Ovary (tissue), 9 donors: ENCODE results near the gene EDIL3. TPM values are rescaled to one million over a fixed set of nuclear protein-coding genes. Genes with fewer than 3 reads are reported as not detected.

Experiments
- DNase-seq, 5 donors: peaks; one replicate each; pipeline ENCODE4 v3.0.0-alpha.2; 2019 to 2020
- H3K27ac ChIP-seq, 2 donors: fragments of 200-600 bp; one replicate each; pipeline versions ENCODE4 v1.5.1 to v1.8.0; 2019 to 2022
- H3K27me3 ChIP-seq: fragments of 200-600 bp; one replicate; pipeline ENCODE4 v1.8.0; 2022
- H3K36me3 ChIP-seq: fragments of 200-600 bp; sonication (generic); one replicate; pipeline ENCODE4 v1.5.1; 2019
- H3K4me1 ChIP-seq: one replicate; pipeline ENCODE4 v1.8.1; 2013; ENCODE audit warnings: mild to moderate bottlenecking, moderate library complexity; ENCODE audit not compliant: insufficient read depth
- H3K4me3 ChIP-seq: fragments of 200-600 bp; sonication (generic); one replicate; pipeline ENCODE4 v1.5.1; 2017
- H3K9me3 ChIP-seq, 2 donors: fragments of 200-600 bp in 1 of 2; sonication (generic) in 1 of 2; one replicate each; pipeline versions ENCODE4 v1.5.1 to v1.8.1; 2013 to 2019; ENCODE audit warnings: mild to moderate bottlenecking in 1 of 2, moderate library complexity in 1 of 2
- EP300 ChIP-seq: sonication (generic); formaldehyde crosslinking; IDR thresholded peaks from one replicate; pipeline ENCODE4 v1.6.1; 2017; ENCODE audit warnings: antibody characterized with exemption
- POLR2A ChIP-seq: fragments of 450-650 bp; IDR thresholded peaks from one replicate; pipeline ENCODE4 v1.6.1; 2017; ENCODE audit warnings: antibody characterized with exemption, mild to moderate bottlenecking, moderate library complexity
- WGBS, 3 donors: extraction: QIAGEN DNeasy Blood & Tissue Kit in 1 of 3; methylation state at CpG; one replicate each; pipeline versions ENCODE4 v1.1.5 to v1.1.7; 2013 to 2017; 5-methylcytosine and 5-hydroxymethylcytosine counted together
- intact Hi-C, 4 donors: fragments of 100-400 bp; cut with DNase I; formaldehyde crosslinking; loops; one replicate each; pipeline versions ENCODE4 v1.11.0 to v1.15.1; 2022 to 2023
- polyA plus RNA-seq, 2 donors: library from polyadenylated mRNA; stranded (reverse); fragments of 200-250 nt in 1 of 2; fragments of 350-450 nt in 1 of 2; fragmentation: Illumina TruSeq in 1 of 2; extraction: RNeasy Lipid Tissue Mini Kit (QIAGEN cat#74804) in 1 of 2; gene quantifications; one replicate each; pipeline ENCODE4 v1.2.3, GENCODE V29; 2013 to 2014
- total RNA-seq, 7 donors: library from RNA; depleted of rRNA in 2 of 7; stranded (reverse); fragments of >200 nt in 2 of 7; fragmentation: NEBNext Ultra II Directional in 3 of 7; extraction: Animal tissue kit (Norgen Biotek cat#: 25700) in 3 of 7; gene quantifications; one replicate each; pipeline versions ENCODE4 v1.1.0 to v1.2.4, GENCODE V29; 2016 to 2023
- TF ChIP-seq, protein P1 (sequence below), 3 donors: fragments of 450-650 bp in 2 of 3; fragments of 200-600 bp in 1 of 3; IDR thresholded peaks; one replicate each; pipeline versions ENCODE4 v1.5.1 to v1.8.0; 2016 to 2022; ENCODE audit warnings: antibody characterized with exemption in 3 of 3, mild to moderate bottlenecking in 1 of 3
- donor health status: DM: no; HTN: no; CAD: no; lungs with moderate emphysema.
- donor health status: DM: no; HTN: no; CAD: no.
- donor health status: Bipolar disorder and iron deficiency.
- donor health status: DM: yes; HTN: yes; CAD: no.
- donor health status: DM: no; HTN: no; CAD: no.
- donor health status: DM: yes; HTN: yes; CAD: no.

The EDIL3 gene
- total and polyA plus RNA-seq, 9 donors: 5.9 to 41.5 (median 9.7) TPM

DNA sequence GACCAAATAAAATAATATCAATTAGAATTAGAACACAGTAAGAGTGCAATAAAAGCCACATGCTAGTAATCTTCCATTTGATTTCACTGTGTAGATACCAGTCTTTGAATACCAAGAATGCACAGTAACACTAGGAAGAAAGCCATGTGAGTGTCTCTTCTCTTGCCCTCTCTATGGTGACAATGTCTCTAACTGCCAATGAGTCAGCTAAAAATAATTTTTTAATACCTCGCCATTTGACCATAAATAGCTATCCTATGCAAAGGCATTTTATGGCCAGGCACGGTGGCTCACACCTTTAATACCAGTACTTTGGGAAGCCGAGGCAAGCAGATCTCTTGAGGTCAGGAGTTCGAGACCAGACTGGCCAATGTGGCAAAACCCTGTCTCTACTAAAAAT, 30.6 kb downstream of the EDIL3 start:
- Histone ChIP-seq H3K27me3 (no peaks in the 10 kb centered on the region), H3K36me3 (no peaks in the 10 kb centered on the region)

DNA sequence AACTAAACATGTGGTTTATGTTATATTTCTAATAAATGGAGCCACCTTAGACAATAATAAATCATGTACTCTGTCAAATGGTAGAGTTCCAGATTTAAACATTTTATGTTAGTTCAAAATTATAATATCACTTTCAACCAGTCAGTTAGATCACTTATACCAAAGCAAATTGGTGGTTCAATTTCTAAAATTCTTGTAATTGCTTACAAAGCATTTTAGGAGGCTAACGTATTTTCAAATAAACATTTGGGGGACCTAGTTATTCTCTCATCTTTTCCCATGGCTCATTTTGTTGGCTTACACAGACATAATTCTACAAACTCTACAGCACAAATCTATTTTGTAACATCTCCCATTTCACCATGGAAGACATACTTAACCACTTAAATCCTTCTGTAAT, 39.9 kb downstream of the EDIL3 start:
- Histone ChIP-seq H3K27me3 (no peaks in the 10 kb centered on the region), H3K9me3 (no peaks in the 10 kb centered on the region), H3K4me1 (no peaks in the 10 kb centered on the region), H3K4me3 (no peak overlapping the region), H3K27ac (no peak overlapping the region), H3K36me3 (no peaks in the 10 kb centered on the region)
- TF ChIP-seq POLR2A (no peak), EP300 (no peak)
- TF ChIP-seq, protein P1, sequence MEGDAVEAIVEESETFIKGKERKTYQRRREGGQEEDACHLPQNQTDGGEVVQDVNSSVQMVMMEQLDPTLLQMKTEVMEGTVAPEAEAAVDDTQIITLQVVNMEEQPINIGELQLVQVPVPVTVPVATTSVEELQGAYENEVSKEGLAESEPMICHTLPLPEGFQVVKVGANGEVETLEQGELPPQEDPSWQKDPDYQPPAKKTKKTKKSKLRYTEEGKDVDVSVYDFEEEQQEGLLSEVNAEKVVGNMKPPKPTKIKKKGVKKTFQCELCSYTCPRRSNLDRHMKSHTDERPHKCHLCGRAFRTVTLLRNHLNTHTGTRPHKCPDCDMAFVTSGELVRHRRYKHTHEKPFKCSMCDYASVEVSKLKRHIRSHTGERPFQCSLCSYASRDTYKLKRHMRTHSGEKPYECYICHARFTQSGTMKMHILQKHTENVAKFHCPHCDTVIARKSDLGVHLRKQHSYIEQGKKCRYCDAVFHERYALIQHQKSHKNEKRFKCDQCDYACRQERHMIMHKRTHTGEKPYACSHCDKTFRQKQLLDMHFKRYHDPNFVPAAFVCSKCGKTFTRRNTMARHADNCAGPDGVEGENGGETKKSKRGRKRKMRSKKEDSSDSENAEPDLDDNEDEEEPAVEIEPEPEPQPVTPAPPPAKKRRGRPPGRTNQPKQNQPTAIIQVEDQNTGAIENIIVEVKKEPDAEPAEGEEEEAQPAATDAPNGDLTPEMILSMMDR (IDR thresholded peaks at IDR 0.05): no peak
- intact Hi-C loops: no loop called here
- WGBS, 3 donors: 70 to 91% (median 84%) methylated on average over 1 of the region's 1 CpG
- no peak for DNase-seq

More for the DNA sequence above, 30.6 kb downstream of the EDIL3 start:
- WGBS, 3 donors: 71 to 96% (median 73%) methylated on average over 4 of the region's 4 CpGs
- Histone ChIP-seq H3K4me3 (no peak overlapping the region), H3K9me3 (no peaks in the 10 kb centered on the region), H3K4me1 (no peaks in the 10 kb centered on the region), H3K27ac (no peak overlapping the region)
- TF ChIP-seq POLR2A (no peak), EP300 (no peak)
- TF ChIP-seq, protein P1 (IDR thresholded peaks at IDR 0.05): no peak
- DNase-seq: no peak
- intact Hi-C loops: no loop called here

DNA sequence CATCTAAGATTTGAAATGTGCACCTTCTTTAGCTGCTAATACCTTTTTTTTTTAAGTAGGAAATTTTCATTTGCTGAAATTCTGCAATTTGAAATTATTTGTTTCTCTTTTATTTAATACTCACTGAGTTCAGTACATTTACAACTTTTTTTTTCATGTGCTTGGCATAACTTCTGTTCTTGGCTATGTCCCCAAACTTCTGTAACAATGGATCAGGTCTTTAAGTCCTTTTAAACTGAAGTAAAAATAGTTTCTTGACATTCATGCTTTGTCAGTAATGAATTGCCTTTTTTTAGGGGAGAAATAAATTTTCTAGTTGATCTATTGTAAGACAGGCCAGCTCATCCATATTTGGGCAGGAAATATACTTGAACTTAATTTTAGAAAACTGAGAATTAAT, 41.5 kb downstream of the EDIL3 start:
- intact Hi-C loops: no loop called here
- Histone ChIP-seq H3K27me3 (no peaks in the 10 kb centered on the region), H3K9me3 (no peaks in the 10 kb centered on the region), H3K27ac (no peak overlapping the region), H3K36me3 (no peaks in the 10 kb centered on the region), H3K4me1 (no peaks in the 10 kb centered on the region), H3K4me3 (no peak overlapping the region)
- TF ChIP-seq EP300: no peak
- no peak for DNase-seq

DNA sequence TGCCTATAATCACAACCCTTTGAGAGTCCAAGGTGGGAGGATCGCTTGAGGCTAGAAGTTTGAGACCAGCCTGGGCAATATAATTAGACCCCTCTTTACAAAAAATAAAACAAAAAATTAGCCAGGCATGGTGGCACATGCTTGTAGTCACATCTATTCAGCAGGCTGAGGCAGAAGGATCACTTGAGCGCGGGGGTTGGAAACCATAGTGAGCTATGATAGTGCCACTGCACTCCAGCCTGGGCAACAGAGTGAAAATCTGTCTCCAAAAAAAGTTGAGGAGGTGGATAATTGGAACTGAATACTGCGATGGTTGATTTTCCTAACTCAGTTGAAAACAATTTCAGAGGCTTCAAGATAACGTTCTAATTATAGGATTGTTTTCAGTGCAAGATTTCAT, 52.6 kb downstream of the EDIL3 start:
- no peaks in the 10 kb centered on the region for H3K27me3 ChIP-seq
- 56 to 58% (median 56%) methylated on average over 5 of the region's 5 CpGs for WGBS, 3 donors
- no peaks in the 10 kb centered on the region for H3K9me3 ChIP-seq
- H3K27ac ChIP-seq: no peak overlapping the region
- no peaks in the 10 kb centered on the region for H3K36me3 ChIP-seq
- intact Hi-C loops: no loop called here
- DNase-seq: no peak
- no peaks in the 10 kb centered on the region for H3K4me1 ChIP-seq
- no peak overlapping the region for H3K4me3 ChIP-seq
- TF ChIP-seq, protein P1 (IDR thresholded peaks at IDR 0.05): no peak
- TF ChIP-seq POLR2A (no peak), EP300 (no peak)

DNA sequence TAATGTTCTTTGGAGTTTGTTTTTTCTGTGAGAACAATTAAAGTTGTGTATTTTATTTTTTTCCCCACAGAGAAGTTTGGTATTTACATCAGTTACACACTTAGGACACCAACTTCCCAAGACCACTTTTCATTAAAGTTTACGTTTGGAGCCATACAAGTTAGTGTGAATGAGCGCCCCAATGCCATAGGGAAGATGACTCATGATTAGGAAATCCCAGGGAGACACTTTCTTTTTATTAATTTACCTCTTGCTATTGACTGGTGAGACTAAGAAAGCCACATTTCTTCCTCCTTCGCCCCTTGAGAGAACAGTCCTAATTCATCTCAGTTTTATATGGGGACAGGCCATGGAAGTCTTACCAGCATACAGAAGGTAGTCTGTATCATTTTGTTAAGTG, 57.1 kb downstream of the EDIL3 start:
- Histone ChIP-seq H3K9me3 (no peaks in the 10 kb centered on the region), H3K36me3 (no peaks in the 10 kb centered on the region), H3K4me1 (no peaks in the 10 kb centered on the region), H3K4me3 (no peak overlapping the region), H3K27me3 (no peaks in the 10 kb centered on the region), H3K27ac (no peak overlapping the region)
- TF ChIP-seq EP300 (no peak), POLR2A (no peak)
- TF ChIP-seq, protein P1 (IDR thresholded peaks at IDR 0.05): no peak
- intact Hi-C loops: no loop called here
- DNase-seq: no peak
- 92 to 97% (median 96%) methylated on average over 3 of the region's 3 CpGs for WGBS, 3 donors
